OCI-M2 (cell line): ENCODE measurements around the gene MBNL3.
"Not testable (repeated sequence)": the region's sequence is repeated elsewhere in the genome, so short reads cannot be mapped to it uniquely, and the experiment has no call there.

ENCODE experiments used
- DNase-seq: peaks from one replicate; lab custom pipeline; 2025; ENCODE audit not compliant: unreplicated experiment; lab: John Stamatoyannopoulos, UW

Gene MBNL3

GRCh38 chrX:132480581-132481203, 8.1 kb downstream of the MBNL3 start:
- DNase-seq, result no peak

- no peak for DNase-seq
Measured at GRCh38 chrX:132474544-132475248, 14.1 kb downstream of the MBNL3 start.

GRCh38 chrX:132472397-132472796, 16.4 kb downstream of the MBNL3 start:
- DNase-seq, result no peak

- no peak for DNase-seq
Measured at GRCh38 chrX:132470831-132471230, 18.0 kb downstream of the MBNL3 start.

GRCh38 chrX:132470179-132470578, 18.7 kb downstream of the MBNL3 start:
- no peak for DNase-seq

GRCh38 chrX:132468454-132468853, 20.4 kb downstream of the MBNL3 start:
- DNase-seq, result no peak

- no peak for DNase-seq
Measured at GRCh38 chrX:132467989-132468388, 20.8 kb downstream of the MBNL3 start.

- no peak for DNase-seq
Measured at GRCh38 chrX:132467026-132467425, 21.8 kb downstream of the MBNL3 start.

GRCh38 chrX:132463411-132463810, 25.4 kb downstream of the MBNL3 start:
- DNase-seq, result no peak

GRCh38 chrX:132461886-132462285, 27.0 kb downstream of the MBNL3 start:
- no peak for DNase-seq

- no peak for DNase-seq
Measured at GRCh38 chrX:132452911-132453550, 35.8 kb downstream of the MBNL3 start.

GRCh38 chrX:132445909-132446308, 42.9 kb downstream of the MBNL3 start:
- DNase-seq, result not testable (repeated sequence)

GRCh38 chrX:132444936-132445335, 43.9 kb downstream of the MBNL3 start:
- no peak for DNase-seq

- no peak for DNase-seq
Measured at GRCh38 chrX:132443196-132444135, 45.4 kb downstream of the MBNL3 start.

- no peak for DNase-seq
Measured at GRCh38 chrX:132442691-132443090, 46.1 kb downstream of the MBNL3 start.

- DNase-seq, result no peak
Measured at GRCh38 chrX:132435222-132435621, 53.6 kb downstream of the MBNL3 start.

- DNase-seq, result no peak
Measured at GRCh38 chrX:132433551-132433950, 55.3 kb downstream of the MBNL3 start.

- DNase-seq, result no peak
Measured at GRCh38 chrX:132433001-132433400, 55.8 kb downstream of the MBNL3 start.

- DNase-seq, result no peak
Measured at GRCh38 chrX:132428896-132429295, 59.9 kb downstream of the MBNL3 start.

- DNase-seq, result no peak
Measured at GRCh38 chrX:132426695-132427281, 62.0 kb downstream of the MBNL3 start.
